Calu3 (cell line): ENCODE measurements around the gene AK2. TPM values are rescaled to one million over a fixed set of nuclear protein-coding genes. Genes with fewer than 3 reads are reported as not detected.
"Not testable (repeated sequence)": the region's sequence is repeated elsewhere in the genome, so short reads cannot be mapped to it uniquely, and the experiment has no call there.

ENCODE experiments used
- BruUV-seq: library from RNA; stranded (reverse); fragments of 400-500 nt; replicated peaks from 2 replicates; lab custom pipeline; 2021; lab: Mats Ljungman, UMichigan
- CTCF ChIA-PET: fragments of 300-600 bp; sonication (Branson Sonifier 250); formaldehyde crosslinking; loops from one replicate; lab custom pipeline; 2022; ENCODE audit warnings: antibody characterized with exemption; lab: Charles Lee
- DNase-seq: peaks from one replicate; pipeline ENCODE4 v3.0.0; 2022
- H3K27ac Mint-ChIP-seq: one replicate; pipeline ENCODE4 v1.8.0; 2022; ENCODE audit warnings: mixed read lengths; ENCODE audit not compliant: unreplicated experiment
- H3K27me3 Mint-ChIP-seq: one replicate; pipeline ENCODE4 v1.8.0; 2022; ENCODE audit warnings: mixed read lengths; ENCODE audit not compliant: unreplicated experiment
- H3K36me3 Mint-ChIP-seq: one replicate; pipeline ENCODE4 v1.8.0; 2022; ENCODE audit warnings: mild to moderate bottlenecking, moderate library complexity, mixed read lengths; ENCODE audit not compliant: insufficient read depth, unreplicated experiment
- H3K4me1 Mint-ChIP-seq: one replicate; pipeline ENCODE4 v1.8.0; 2022; ENCODE audit warnings: mild to moderate bottlenecking, low read depth, mixed read lengths; ENCODE audit not compliant: unreplicated experiment
- H3K4me3 Mint-ChIP-seq: one replicate; pipeline ENCODE4 v1.8.0; 2022; ENCODE audit warnings: mild to moderate bottlenecking, low read depth, moderate library complexity, mixed read lengths; ENCODE audit not compliant: unreplicated experiment
- H3K9me3 Mint-ChIP-seq: one replicate; pipeline ENCODE4 v1.8.0; 2022; ENCODE audit warnings: low read depth, mixed read lengths; ENCODE audit not compliant: unreplicated experiment
- intact Hi-C: fragments of 100-400 bp; cut with micrococcal nuclease; formaldehyde crosslinking; loops from one replicate; pipeline ENCODE4 v1.10.0; 2022; ENCODE audit not compliant: unreplicated experiment
- total RNA-seq: library from RNA; stranded (reverse); gene quantifications from 2 replicates; pipeline ENCODE4 v1.2.3, GENCODE V29; 2022
- TF ChIP-seq, protein P1 (sequence below): fragments of 200-600 bp; IDR thresholded peaks from one replicate; pipeline ENCODE4 v1.8.0; 2022; ENCODE audit warnings: antibody characterized with exemption; ENCODE audit not compliant: unreplicated experiment

AK2 gene
- total RNA-seq, 1 experiment from 2014 or later = 226 TPM

DNA sequence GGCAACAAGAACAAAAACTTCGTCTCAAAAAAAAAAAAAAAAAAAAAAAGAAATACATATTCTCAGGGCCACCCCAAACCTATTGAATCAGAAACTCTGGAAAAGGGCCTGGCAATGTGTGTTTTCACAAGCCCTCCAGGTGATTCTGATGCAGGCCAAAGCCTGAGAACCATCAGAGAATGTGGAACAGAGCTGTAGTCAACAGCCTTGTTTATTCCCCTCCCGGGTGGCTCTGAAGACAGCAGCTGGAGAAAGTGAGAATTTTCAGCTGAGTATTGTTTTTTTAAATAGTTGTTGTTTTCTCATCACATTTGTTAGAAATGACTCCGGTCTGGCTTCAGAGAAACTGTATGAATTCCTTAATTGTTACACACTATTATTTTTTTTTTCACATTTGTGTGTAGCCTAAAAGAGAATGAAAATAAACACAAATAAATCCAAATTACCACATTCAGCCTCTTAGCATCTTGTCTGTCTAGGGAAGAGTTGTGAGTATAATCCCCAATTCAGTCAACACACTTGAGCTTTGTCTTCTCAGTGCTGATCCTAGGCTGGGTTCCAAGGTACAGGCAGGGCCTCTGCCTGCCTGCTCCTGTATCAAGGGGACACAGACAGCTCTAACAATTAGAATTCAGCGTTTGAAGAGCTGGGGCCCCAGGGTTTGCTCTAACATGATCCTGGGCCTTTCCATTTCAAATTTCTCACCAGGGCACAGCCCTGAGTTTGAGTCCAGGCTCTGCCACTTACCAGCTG, 37.7 kb upstream of the AK2 start:
- no TSS peak for BruUV-seq
- CTCF ChIA-PET = no interaction called here
- Mint-ChIP-seq H3K4me1 (no peaks in the 10 kb centered on the region), H3K4me3 (no peak overlapping the region), H3K9me3 (peaks cover 4% of the 10 kb centered on the region), H3K36me3 (no peaks in the 10 kb centered on the region), H3K27me3 (peaks cover 21% of the 10 kb centered on the region), H3K27ac (no peak overlapping the region)
- no peak for DNase-seq
- TF ChIP-seq, protein P1, sequence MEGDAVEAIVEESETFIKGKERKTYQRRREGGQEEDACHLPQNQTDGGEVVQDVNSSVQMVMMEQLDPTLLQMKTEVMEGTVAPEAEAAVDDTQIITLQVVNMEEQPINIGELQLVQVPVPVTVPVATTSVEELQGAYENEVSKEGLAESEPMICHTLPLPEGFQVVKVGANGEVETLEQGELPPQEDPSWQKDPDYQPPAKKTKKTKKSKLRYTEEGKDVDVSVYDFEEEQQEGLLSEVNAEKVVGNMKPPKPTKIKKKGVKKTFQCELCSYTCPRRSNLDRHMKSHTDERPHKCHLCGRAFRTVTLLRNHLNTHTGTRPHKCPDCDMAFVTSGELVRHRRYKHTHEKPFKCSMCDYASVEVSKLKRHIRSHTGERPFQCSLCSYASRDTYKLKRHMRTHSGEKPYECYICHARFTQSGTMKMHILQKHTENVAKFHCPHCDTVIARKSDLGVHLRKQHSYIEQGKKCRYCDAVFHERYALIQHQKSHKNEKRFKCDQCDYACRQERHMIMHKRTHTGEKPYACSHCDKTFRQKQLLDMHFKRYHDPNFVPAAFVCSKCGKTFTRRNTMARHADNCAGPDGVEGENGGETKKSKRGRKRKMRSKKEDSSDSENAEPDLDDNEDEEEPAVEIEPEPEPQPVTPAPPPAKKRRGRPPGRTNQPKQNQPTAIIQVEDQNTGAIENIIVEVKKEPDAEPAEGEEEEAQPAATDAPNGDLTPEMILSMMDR = no peak
- intact Hi-C loops = no loop called here

- Mint-ChIP-seq H3K4me1 (no peaks in the 10 kb centered on the region), H3K27me3 (peaks cover 22% of the 10 kb centered on the region), H3K4me3 (no peak overlapping the region), H3K36me3 (no peaks in the 10 kb centered on the region), H3K27ac (no peak overlapping the region), H3K9me3 (peaks cover 4% of the 10 kb centered on the region)
- BruUV-seq = no TSS peak
- DNase-seq = no peak
- intact Hi-C loops = no loop called here
- TF ChIP-seq, protein P1 = no peak
- CTCF ChIA-PET = no interaction called here
Observed at GRCh38 chr1:33072707-33073106, 36.0 kb upstream of the AK2 start.

DNA sequence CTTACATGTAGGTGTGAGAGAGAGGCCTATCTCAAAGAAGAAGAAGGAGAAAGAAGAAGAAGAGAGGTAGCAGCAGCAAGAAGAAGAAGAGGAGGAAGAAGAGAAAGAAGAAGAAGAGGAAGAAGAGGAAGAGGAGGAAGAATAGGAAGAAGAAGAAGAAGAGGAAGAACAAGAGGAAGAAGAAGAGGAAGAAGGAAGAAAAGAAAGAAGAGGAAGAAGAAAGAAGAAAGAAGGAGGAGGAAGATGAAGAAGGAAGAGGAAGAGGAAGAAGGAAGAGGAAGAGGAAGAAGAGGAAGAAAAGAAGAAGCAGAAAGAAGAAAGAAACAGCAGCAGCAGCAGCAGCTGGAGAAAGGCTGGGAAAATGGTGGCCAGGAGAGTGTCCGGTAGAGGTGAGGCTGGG, 33.9 kb upstream of the AK2 start:
- no peak for DNase-seq
- Mint-ChIP-seq H3K27ac (no peak overlapping the region), H3K4me3 (no peak overlapping the region), H3K4me1 (no peaks in the 10 kb centered on the region), H3K27me3 (peaks cover 22% of the 10 kb centered on the region), H3K9me3 (peaks cover 8% of the 10 kb centered on the region), H3K36me3 (no peaks in the 10 kb centered on the region)
- CTCF ChIA-PET = interaction anchor here (0.6 to 0.7 kb wide), 2 partner anchors 243 to 291 kb away, joined by 3 to 4 read pairs; no protein-coding TSS in a partner anchor
- intact Hi-C loops = no loop called here
- TF ChIP-seq, protein P1 = no peak
- no TSS peak for BruUV-seq

- CTCF ChIA-PET = interaction anchor here (0.6 kb wide), 1 partner anchor 71 kb away, joined by 3 read pairs; no protein-coding TSS in a partner anchor
- BruUV-seq, H3K4me1 Mint-ChIP-seq, H3K4me3 Mint-ChIP-seq, DNase-seq, H3K27ac Mint-ChIP-seq, intact Hi-C loops, H3K36me3 Mint-ChIP-seq: not testable (repeated sequence)
- Mint-ChIP-seq H3K27me3 (peaks cover 22% of the 10 kb centered on the region), H3K9me3 (peaks cover 18% of the 10 kb centered on the region)
Observed at GRCh38 chr1:33068108-33068507, 31.4 kb upstream of the AK2 start.

GRCh38 chr1:33066477-33066876, 29.8 kb upstream of the AK2 start:
- H3K36me3 Mint-ChIP-seq, H3K27ac Mint-ChIP-seq, BruUV-seq, H3K4me3 Mint-ChIP-seq, CTCF ChIA-PET, DNase-seq, H3K4me1 Mint-ChIP-seq, intact Hi-C loops: not testable (repeated sequence)
- Mint-ChIP-seq H3K27me3 (peaks cover 33% of the 10 kb centered on the region), H3K9me3 (peaks cover 24% of the 10 kb centered on the region)
